HFFc6 (cell line): ENCODE results near the gene COQ8A. TPM values are rescaled to one million over a fixed set of nuclear protein-coding genes. Genes with fewer than 3 reads are reported as not detected.

Source experiments
- DNase-seq: peaks from one replicate; pipeline ENCODE4 v3.0.0-alpha.2; 2018
- H3K27ac Mint-ChIP-seq: 2 replicates; pipeline ENCODE4 v1.8.0; 2020; ENCODE audit warnings: mild to moderate bottlenecking, mixed read lengths
- H3K27me3 Mint-ChIP-seq: 2 replicates; pipeline ENCODE4 v1.8.0; 2021; ENCODE audit warnings: mild to moderate bottlenecking, moderate library complexity, mixed read lengths; ENCODE audit not compliant: insufficient read depth
- H3K36me3 Mint-ChIP-seq: 2 replicates; pipeline ENCODE4 v1.8.0; 2021; ENCODE audit warnings: low read depth, mixed read lengths
- H3K4me1 Mint-ChIP-seq: 2 replicates; pipeline ENCODE4 v1.8.0; 2020; ENCODE audit warnings: low read depth, mixed read lengths
- H3K4me3 Mint-ChIP-seq: 2 replicates; pipeline ENCODE4 v1.8.0; 2020; ENCODE audit warnings: mild to moderate bottlenecking, moderate library complexity, mixed read lengths
- H3K9me3 Mint-ChIP-seq: 2 replicates; pipeline ENCODE4 v1.8.0; 2020; ENCODE audit warnings: mild to moderate bottlenecking, mixed read lengths
- total RNA-seq, 6 experiments: library from RNA; stranded (reverse); fragmentation: NEBNext Ultra II Directional; extraction: Animal tissue kit (Norgen Biotek cat#: 25700); gene quantifications; 2 replicates in 1 of 6; 3 replicates in 5 of 6; pipeline ENCODE4 v1.2.3, GENCODE V29; 2021
- TF ChIP-seq, protein P1 (sequence below): fragments of 200-600 bp; sonication (generic); IDR thresholded peaks from 2 replicates; pipeline ENCODE4 v1.5.0; 2021; ENCODE audit warnings: antibody characterized with exemption, mild to moderate bottlenecking

COQ8A gene
- total RNA-seq, 6 experiments from 2014 or later, result 4.1 to 8.1 (median 4.9) TPM

- TF ChIP-seq, protein P1, sequence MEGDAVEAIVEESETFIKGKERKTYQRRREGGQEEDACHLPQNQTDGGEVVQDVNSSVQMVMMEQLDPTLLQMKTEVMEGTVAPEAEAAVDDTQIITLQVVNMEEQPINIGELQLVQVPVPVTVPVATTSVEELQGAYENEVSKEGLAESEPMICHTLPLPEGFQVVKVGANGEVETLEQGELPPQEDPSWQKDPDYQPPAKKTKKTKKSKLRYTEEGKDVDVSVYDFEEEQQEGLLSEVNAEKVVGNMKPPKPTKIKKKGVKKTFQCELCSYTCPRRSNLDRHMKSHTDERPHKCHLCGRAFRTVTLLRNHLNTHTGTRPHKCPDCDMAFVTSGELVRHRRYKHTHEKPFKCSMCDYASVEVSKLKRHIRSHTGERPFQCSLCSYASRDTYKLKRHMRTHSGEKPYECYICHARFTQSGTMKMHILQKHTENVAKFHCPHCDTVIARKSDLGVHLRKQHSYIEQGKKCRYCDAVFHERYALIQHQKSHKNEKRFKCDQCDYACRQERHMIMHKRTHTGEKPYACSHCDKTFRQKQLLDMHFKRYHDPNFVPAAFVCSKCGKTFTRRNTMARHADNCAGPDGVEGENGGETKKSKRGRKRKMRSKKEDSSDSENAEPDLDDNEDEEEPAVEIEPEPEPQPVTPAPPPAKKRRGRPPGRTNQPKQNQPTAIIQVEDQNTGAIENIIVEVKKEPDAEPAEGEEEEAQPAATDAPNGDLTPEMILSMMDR, result no peak
- peaks cover 7% of the 10 kb centered on the region for H3K9me3 Mint-ChIP-seq
- peaks cover 12% of the 10 kb centered on the region for H3K4me1 Mint-ChIP-seq
- no peak for DNase-seq
- peaks cover 3% of the 10 kb centered on the region; the same call in 1 of the 2 replicates for H3K27me3 Mint-ChIP-seq
- no peak overlapping the region for H3K27ac Mint-ChIP-seq
- H3K36me3 Mint-ChIP-seq, result peaks cover 8% of the 10 kb centered on the region
- no peak overlapping the region for H3K4me3 Mint-ChIP-seq
These were observed 31.7 kb downstream of the COQ8A start for GRCh38 chr1:226971765-226972164.

GRCh38 chr1:226972931-226973330 is 32.8 kb downstream of the COQ8A start:
- DNase-seq, result no peak
- TF ChIP-seq, protein P1, result no peak
- H3K4me1 Mint-ChIP-seq, result peaks cover 12% of the 10 kb centered on the region
- no peak overlapping the region for H3K4me3 Mint-ChIP-seq
- H3K27me3 Mint-ChIP-seq, result peaks cover 3% of the 10 kb centered on the region; the same call in 1 of the 2 replicates
- H3K9me3 Mint-ChIP-seq, result peaks cover 7% of the 10 kb centered on the region
- no peak overlapping the region for H3K27ac Mint-ChIP-seq
- H3K36me3 Mint-ChIP-seq, result peaks cover 8% of the 10 kb centered on the region

- DNase-seq, result no peak
- 0 out of 2 replicates have a peak overlapping the region, but pooled peaks have one; percentile 25 for H3K27ac Mint-ChIP-seq
- TF ChIP-seq, protein P1, result no peak
- no peak overlapping the region for H3K4me3 Mint-ChIP-seq
- H3K36me3 Mint-ChIP-seq, result peaks cover 8% of the 10 kb centered on the region
- peaks cover 7% of the 10 kb centered on the region for H3K9me3 Mint-ChIP-seq
- peaks cover 3% of the 10 kb centered on the region; the same call in 1 of the 2 replicates for H3K27me3 Mint-ChIP-seq
- H3K4me1 Mint-ChIP-seq, result peaks cover 12% of the 10 kb centered on the region
These were observed 33.3 kb downstream of the COQ8A start for GRCh38 chr1:226973371-226973897.

DNA sequence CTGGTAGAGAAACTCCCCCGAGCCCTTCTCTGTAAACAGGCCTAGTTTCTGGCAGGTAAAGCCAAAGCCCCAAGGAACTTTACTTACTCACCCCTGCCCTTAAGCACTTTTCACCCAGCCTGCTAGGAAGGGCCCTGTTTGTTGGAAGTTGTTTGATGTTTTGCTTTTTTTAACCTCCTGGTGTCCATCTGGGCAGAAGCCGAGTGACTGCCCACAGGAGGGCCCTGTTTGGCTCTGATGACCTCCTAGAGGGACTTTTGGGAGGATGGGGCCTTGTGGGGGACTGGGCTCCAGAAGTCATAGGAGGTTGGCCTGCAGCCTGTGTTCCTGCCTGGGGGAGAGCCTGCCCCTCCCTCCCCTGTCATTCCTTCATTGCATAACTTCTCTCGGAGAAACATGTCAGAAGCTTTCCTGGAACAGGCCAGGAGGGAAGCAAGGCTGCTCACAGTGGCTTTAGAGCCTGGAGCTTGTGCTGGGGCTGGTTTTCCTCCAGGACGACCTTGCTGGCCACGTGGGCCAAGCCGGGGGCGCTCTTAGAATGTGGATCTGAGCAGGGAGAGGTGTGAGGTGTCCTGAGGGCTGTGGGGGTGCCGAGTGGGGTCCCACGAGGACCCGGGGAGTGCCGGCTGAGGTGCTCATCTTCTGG is 33.9 kb downstream of the COQ8A start:
- TF ChIP-seq, protein P1, result no peak
- peak overlapping the region; percentile 25; the same call in 1 of the 2 replicates for H3K27ac Mint-ChIP-seq
- H3K4me1 Mint-ChIP-seq, result peaks cover 12% of the 10 kb centered on the region
- H3K27me3 Mint-ChIP-seq, result peaks cover 3% of the 10 kb centered on the region; the same call in 1 of the 2 replicates
- H3K36me3 Mint-ChIP-seq, result peaks cover 8% of the 10 kb centered on the region
- peaks cover 7% of the 10 kb centered on the region for H3K9me3 Mint-ChIP-seq
- DNase-seq, result no peak
- H3K4me3 Mint-ChIP-seq, result no peak overlapping the region

GRCh38 chr1:226974544-226975258 is 34.6 kb downstream of the COQ8A start:
- Mint-ChIP-seq H3K4me1 (peaks cover 12% of the 10 kb centered on the region), H3K4me3 (no peak overlapping the region), H3K36me3 (peaks cover 8% of the 10 kb centered on the region), H3K27me3 (peaks cover 3% of the 10 kb centered on the region; the same call in 1 of the 2 replicates), H3K9me3 (peaks cover 7% of the 10 kb centered on the region), H3K27ac (0 out of 2 replicates have a peak overlapping the region, but pooled peaks have one; percentile 25)
- TF ChIP-seq, protein P1, result no peak
- no peak for DNase-seq
